HEK293T (cell line): Measurements from ENCODE around the gene LIPC.

ENCODE experiments used
- BHLHE40 ChIP-seq: fragments of 450-650 bp; IDR thresholded peaks from 2 replicates; pipeline ENCODE4 v1.6.1; 2016; ENCODE audit warnings: mild to moderate bottlenecking, moderate library complexity, borderline replicate concordance
- ELF4 ChIP-seq: fragments of 450-650 bp; IDR thresholded peaks from 2 replicates; pipeline ENCODE4 v1.6.1; 2017; ENCODE audit warnings: antibody characterized with exemption
- FOXK2 ChIP-seq: fragments of 450-650 bp; IDR thresholded peaks from 2 replicates; pipeline ENCODE4 v1.6.1; 2016; ENCODE audit warnings: mild to moderate bottlenecking
- NFRKB ChIP-seq: fragments of 450-650 bp; IDR thresholded peaks from 2 replicates; pipeline ENCODE4 v1.6.1; 2016; ENCODE audit warnings: mild to moderate bottlenecking, moderate library complexity
- TARDBP ChIP-seq: fragments of 450-650 bp; IDR thresholded peaks from 2 replicates; pipeline ENCODE4 v1.6.1; 2016
- ZNF384 ChIP-seq: fragments of 450-650 bp; IDR thresholded peaks from 2 replicates; pipeline ENCODE4 v1.6.1; 2016

- no peak for TF ChIP-seq FOXK2
- TF ChIP-seq ELF4, result no peak
- no peak for TF ChIP-seq ZNF384
- TF ChIP-seq NFRKB, result no peak
- no peak for TF ChIP-seq TARDBP
- TF ChIP-seq BHLHE40, result no peak
These were observed 5.8 kb downstream of the LIPC start for GRCh38 chr15:58437531-58438105.
